ENCODE data around the gene CNTFR.
"Not testable (repeated sequence)": the region's sequence is repeated elsewhere in the genome, so short reads cannot be mapped to it uniquely, and the experiment has no call there.

The CNTFR gene
- 0 reads per million in 2 donors for total RNA-seq

GRCh38 chr9:34589636-34590380 lies at the start of gene CNTFR:
Gene CNTFR (minus strand): TSS chr9:34589724. CDS start chr9:34568981, 20,743 bp downstream.
- DNase-seq, result no peak

- not testable (repeated sequence) for DNase-seq
These were observed 49.8 kb upstream of the CNTFR start for GRCh38 chr9:34639322-34639721.

- no peak for DNase-seq
These were observed 48.6 kb upstream of the CNTFR start for GRCh38 chr9:34638138-34638445.

GRCh38 chr9:34637356-34638137 lies 48.0 kb upstream of the CNTFR start, which contains the start of gene SIGMAR1:
Gene SIGMAR1 (minus strand): TSS chr9:34637787. CDS start chr9:34637697, 90 bp downstream.
- peak; percentile 90 for DNase-seq

- DNase-seq, result no peak
These were observed 47.3 kb upstream of the CNTFR start for GRCh38 chr9:34636791-34637355.

- no peak for DNase-seq
These were observed 46.0 kb upstream of the CNTFR start for GRCh38 chr9:34635556-34635955.

GRCh38 chr9:34634551-34635248 lies 45.2 kb upstream of the CNTFR start:
- DNase-seq, result no peak

- DNase-seq, result peak; percentile 72
These were observed 44.5 kb upstream of the CNTFR start for GRCh38 chr9:34633851-34634550.

- no peak for DNase-seq
These were observed 43.6 kb upstream of the CNTFR start for GRCh38 chr9:34633166-34633565.

- DNase-seq, result no peak
These were observed 41.1 kb upstream of the CNTFR start for GRCh38 chr9:34630402-34631154.

- DNase-seq, result no peak
These were observed 39.9 kb upstream of the CNTFR start for GRCh38 chr9:34629491-34629808.

GRCh38 chr9:34628656-34629490 lies 39.3 kb upstream of the CNTFR start, which contains the start of gene ARID3C:
Gene ARID3C (minus strand): TSS chr9:34629066. CDS start chr9:34628014, 1,052 bp downstream.
- peak; percentile 40 for DNase-seq

GRCh38 chr9:34627716-34628655 lies 38.5 kb upstream of the CNTFR start:
- no peak for DNase-seq

GRCh38 chr9:34625186-34625486 lies 35.6 kb upstream of the CNTFR start:
- DNase-seq, result no peak

GRCh38 chr9:34624475-34625185 lies 35.1 kb upstream of the CNTFR start:
- DNase-seq, result no peak

- DNase-seq, result no peak
These were observed 34.1 kb upstream of the CNTFR start for GRCh38 chr9:34623374-34624235.

- peak; percentile 80 for DNase-seq
These were observed 30.8 kb upstream of the CNTFR start, which contains the start of gene DCTN3 for GRCh38 chr9:34620061-34620994. Gene DCTN3 (minus strand): TSS chr9:34620495. CDS start chr9:34620464, 31 bp downstream.

All from T-helper 9 cell (primary cell).